ENCODE data around the gene LY86.
A peak's percentile ranks its signal among the peaks of the same experiment; 100 is the strongest.

The LY86 gene

DNA sequence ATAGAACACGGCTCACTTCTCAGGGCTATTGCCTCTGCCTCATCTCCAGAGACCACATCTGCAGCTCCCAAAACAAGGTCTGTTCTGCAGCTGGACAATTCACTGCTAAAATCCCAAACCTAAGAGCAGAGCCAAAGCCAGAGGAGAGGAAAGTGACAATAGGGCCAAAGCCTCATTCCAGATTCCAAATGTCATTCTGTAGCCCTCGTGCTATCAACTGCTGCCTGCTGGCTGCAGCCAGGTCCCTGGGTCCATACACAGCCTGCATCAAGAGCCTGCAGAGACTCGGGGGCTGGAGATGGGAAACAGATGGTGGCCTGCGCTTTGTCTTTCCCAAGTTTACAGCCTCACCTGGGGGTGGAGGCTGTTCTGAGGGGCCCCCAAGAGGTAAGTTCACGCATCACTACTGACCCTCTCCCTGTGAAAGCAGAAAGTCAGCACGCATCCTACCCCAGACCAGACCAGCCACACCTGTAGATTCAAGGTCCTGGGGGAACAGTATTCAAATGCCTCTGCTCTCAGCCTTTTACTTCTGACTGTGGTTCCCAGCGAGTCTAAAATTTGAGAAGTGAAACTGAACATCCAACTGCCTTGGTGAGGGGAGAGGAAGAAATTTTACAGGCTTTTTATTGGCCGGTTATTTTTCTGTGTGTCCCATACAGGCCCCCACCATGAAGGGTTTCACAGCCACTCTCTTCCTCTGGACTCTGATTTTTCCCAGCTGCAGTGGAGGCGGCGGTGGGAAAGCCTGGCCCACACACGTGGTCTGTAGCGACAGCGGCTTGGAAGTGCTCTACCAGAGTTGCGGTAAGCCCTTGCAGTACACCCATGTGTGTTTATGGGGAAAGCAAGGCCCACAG is at the start of gene LY86:
TSS of gene LY86 (plus strand) at position 657 of the 860 bp plus-strand sequence. CDS start at position 672, 15 bp downstream.
- peak; percentile 73 for DNase-seq

DNA sequence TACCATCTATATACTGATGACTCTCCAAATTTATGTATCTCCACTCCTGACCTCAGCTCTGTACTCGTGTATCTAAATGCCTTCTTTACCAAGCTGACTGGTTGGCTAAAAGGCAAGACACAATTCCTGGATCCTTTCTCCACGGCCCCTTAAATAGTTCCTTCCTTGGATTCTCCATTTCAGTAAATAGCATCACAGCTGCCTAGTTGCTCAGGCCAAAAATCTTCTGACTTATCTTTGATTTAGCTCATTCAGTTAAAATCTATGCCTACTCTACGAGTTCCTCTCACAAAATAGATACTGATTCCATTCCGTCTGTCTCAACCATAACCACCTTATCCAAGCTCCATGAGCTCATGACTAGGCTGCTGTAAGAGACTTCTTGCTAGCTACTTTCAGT is 49.5 kb upstream of the LY86 start:
- no peak for DNase-seq

- no peak for DNase-seq
These were observed 46.2 kb upstream of the LY86 start for GRCh38 chr6:6542357-6542756.

- no peak for DNase-seq
These were observed 45.2 kb upstream of the LY86 start for GRCh38 chr6:6543181-6543879.

DNA sequence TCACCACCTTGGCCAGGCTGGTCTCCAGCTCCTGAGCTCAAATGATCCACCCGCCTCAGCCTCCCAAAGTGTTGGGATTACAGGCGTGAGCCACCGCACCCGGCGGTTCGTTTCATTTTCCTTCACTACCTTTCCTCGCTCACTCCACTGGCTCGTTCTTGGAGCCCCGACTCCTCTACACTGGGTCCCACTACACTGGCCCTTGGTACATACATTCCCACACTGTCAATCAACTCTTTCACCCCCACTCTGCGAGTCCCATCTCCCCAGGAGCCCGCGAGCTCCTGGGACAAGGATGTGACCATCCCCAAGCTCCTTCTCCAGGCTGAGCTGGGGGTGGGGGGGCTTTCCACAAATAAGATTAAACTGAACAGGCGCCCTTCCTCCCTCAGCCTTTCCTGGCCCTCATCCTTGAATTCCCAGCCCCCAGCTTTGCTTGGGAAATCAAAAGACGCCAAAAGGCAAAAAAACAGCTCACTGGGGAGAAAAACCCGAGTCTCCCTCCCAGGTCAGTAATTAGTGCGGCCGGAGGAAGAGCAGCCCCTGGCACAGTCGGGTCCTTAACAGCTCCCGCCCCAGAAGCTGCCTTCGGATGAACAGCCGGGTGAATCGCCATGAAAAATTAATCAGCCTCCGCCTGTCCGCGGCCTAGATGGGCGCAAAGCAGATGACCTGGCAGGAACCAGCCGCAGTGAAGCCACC is 42.8 kb upstream of the LY86 start:
- no peak for DNase-seq

DNA sequence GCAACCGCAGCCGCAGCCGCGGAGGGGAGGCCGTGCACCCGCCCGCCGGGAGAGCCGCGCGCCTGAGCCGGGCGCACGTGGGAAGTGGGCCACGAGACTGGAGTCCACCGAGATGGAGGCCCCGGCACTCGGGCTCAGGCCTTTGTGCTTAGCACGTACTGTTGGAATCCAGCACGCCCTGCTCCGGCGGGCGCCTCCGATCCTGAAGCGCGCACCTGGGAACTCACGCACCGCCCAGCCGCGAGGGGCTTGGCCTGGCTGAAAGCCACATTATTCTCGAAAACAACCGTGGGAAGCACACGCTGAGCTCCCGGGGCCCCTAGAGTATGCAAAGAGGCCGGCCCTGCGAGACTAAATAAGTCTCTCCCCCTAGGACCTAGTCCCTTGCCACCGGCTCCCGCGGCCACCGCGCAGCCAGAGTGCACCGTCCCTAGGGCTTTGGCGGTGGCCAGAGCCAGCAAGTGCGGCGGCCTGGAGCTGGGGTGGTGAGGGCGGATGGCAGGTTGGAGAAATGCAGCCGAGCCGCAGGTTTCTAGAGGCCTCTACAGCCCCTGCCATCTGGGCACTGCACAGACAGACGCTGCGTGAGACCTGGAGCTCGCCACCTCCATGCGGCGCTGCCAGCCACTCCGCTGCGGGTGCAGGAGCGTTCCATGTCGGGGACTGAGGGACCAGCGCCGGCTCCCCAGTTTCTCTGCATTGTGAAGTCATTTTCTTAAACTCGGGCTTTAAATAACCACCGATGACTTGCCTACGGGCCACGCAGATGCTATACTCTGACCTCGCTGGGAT is 42.0 kb upstream of the LY86 start:
- DNase-seq = peak; percentile 73

GRCh38 chr6:6547110-6547879 is 41.2 kb upstream of the LY86 start:
- DNase-seq = peak; percentile 93

DNA sequence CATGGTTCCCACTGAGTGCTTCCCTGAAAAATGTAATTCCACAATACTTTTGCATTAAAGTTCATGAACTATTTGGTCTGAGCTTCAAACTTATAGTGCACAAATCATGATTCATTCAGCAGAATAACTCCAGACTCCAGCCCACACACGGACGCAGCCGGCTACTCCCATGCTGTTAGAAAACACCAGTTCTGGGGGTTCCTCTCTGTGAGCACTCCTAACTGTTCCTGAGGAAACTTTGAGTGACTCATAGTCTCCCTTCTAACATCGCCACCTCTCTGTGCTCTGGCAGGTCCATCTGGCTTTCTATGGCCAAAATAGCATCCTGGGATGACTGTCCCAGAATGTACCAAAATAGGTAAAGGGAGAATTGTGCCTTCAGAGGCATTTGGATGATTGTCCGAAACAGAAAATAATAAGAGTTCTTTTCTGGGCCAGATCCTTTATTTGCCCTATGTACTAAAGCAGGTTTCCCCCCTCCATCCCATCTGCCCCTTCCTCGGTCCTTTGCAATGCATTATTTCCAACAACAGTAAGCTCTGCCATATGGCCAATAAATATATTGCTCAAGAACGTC is 32.3 kb upstream of the LY86 start:
- DNase-seq = no peak

DNA sequence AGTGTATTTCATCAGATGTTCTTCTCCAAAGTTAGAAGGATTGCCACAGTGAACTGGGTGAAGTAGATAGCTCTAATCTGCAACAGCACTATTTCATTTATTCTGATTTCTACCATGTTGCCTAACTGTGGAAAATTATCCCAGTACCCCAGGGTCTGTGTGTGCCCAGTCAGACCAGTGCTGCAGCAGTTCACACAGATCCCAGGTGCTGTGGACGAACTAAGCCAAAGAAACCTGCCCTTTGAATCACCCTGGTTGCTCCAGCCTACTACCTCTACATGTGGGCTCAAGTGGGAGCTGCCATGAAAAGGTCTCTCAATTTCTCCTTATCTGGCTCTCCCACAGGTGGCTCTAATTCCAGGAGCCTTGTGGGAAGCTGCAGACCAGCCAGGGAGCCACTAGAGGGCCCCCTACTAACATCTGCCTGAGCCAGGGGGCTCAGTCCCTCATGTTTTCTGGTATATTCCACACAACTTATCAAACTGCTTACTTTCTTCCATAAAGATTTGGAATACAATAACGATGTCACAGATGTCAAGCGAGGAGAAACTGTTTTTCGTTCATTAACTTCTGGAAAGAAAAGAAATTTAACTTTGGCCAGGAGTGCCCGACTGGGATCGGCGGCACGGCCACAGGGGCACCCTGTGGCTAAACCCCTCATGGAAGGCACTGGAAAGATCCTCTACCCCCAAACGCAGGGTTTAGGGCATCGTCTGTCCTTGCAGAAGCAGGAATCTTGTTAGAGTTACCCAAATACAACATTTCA is 31.6 kb upstream of the LY86 start:
- peak; percentile 73 for DNase-seq

DNA sequence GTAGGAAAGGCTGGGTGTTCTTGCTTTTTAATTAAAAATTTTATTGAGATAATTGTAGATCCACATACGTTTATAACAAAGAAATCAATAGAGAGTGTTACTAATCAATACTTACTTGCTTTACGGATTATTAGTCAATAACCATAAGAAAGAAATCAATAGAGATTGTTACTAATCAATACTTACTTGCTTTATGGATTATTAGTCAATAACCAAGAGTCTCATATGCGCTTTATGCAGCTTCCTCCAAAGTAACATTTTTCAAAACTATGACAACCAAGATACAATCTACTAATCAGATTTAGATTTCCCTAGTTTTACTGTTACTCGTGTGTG is 31.0 kb upstream of the LY86 start:
- DNase-seq = no peak

DNA sequence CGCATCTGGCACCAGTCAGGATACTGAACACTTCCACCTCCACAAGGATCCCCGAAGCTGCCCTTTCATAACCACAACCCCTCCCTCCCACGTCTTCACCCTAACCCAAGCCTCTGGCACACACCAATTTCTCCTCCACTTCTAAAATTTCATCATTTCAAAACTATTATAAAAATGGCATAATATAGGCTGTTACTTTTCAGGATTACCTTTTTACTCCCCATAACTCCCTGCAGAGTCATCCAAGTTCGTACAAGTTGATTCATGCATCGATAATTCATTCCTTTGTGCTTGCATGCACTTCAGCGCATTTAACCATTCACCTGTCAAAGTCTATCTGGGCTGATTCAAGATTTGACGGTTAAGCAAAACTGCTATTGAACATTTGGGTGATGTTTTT is 30.6 kb upstream of the LY86 start:
- DNase-seq = no peak

DNA sequence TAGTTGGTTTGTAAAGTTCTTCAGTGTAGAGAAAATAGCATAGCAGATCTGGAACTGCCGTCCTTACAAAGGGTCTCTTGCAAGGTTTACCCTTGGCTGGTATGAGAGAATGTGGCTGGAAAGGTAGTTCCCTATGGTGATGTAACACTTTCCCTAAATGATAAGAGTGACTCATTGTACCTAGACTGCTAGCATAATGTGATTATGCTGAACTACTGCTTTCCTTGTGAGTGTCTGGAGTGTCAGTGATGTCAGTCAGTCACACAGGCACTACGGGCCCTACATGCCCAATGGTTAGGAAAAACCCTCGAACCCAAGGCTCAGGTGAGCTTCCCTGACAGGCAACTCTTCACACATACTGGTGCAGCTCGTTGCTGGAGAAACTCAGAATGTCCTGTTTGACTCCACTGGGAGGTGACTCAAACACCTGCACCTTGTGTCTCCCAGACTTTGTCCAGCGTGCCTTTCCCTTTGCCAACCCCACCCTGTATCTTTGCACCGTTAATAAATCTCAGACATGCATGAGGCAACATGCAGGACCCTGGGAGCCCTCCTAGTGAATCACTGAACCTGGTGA is 28.4 kb upstream of the LY86 start:
- DNase-seq = no peak

DNA sequence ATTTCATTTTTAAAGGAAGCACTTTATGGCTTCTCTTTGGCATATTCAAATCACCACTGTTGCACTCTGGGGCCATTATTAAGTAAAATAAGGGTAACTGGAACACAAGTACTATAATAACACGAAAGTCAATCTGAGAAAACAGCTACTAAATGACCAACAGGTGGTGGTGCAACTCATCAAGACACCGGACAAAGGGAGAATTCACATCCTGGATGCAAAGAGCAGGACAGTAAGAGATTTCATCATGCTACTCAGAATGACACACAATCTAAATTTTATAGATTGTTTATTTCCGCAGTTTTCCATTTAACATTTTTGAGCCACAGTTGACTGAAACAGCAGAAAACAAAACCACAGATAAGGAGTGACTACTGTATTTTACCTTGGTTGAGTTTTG is 27.6 kb upstream of the LY86 start:
- DNase-seq = no peak

DNA sequence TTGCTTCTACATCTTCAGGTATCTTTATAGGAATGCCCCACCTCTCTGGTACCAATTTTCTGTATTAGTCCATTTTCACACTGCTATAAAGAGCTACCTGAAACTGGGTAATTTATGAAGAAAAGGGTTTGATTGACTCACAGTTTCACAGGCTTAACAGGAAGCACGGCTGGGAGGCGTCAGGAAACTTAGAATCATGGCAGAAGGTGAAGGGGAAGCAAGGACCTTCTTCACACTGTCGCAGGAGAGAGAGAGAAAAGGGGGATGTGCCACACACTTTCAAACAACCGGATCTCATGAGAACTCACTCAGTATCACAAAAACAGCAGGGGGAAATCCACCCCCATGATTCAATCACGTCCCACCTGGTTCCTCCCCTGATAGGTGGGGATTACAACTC is 24.4 kb upstream of the LY86 start:
- no peak for DNase-seq

- DNase-seq = no peak
These were observed 23.5 kb upstream of the LY86 start for GRCh38 chr6:6565069-6565468.

- no peak for DNase-seq
These were observed 23.0 kb upstream of the LY86 start for GRCh38 chr6:6565488-6565887.

- no peak for DNase-seq
These were observed 21.8 kb upstream of the LY86 start for GRCh38 chr6:6566766-6567165.

DNA sequence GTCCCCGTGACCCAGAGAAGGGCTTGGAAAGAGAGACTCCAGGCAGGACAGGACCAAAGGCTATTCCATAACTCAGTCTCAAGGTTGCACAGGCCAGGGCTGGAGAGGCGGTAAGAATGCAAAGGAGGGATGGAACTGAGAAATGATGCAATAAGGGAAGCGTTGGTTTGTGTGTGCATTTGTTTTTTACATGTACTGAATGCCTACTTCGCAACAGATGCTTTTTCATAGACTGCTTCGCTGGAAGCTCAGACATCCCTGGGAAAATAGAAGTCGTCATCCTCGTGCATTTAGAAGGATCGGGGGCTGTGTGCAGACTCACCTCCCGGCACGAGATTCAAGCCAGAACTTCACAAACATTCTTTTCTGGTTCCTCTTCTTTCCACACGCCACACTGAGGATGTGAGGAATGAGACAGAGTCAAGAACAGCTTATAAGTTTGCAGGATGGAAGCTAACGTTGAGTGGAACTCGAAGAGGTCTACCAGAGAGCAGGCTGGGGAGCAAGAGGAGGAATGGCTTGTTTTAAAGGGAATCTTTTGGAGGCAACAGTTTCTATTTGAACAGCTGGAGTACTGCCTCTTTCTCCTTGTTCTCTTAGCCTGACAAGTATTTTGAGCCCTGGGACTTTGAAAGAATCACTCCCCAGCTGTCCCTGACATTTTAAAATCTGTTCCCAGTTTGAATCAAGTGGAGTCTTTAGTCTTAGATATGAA is 19.3 kb upstream of the LY86 start:
- DNase-seq = no peak

DNA sequence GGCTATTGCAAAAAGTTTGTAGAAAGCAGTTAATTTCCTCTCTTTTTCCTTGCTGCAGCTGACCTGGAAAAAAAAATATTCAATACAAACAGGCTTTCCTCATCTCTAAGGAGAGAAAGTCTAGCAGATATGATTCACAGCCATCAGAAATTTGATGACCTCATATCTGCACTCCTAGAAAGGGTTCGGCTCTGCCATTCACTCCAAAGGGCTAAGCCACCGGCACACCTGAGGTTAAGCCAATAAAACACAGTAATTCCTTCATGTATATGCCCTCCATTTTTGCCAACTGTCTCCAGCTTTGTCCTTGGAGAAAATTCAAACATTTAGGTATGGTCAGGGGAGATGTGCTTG is 18.7 kb upstream of the LY86 start:
- no peak for DNase-seq
